GM19025 (cell line): Measurements from ENCODE around the gene ZBTB46.

ENCODE experiments used
- ATAC-seq: cut with Tn5 transposase; IDR thresholded peaks from one replicate; pipeline ENCODE4 v1.9.1; 2021; ENCODE audit warnings: mild to moderate bottlenecking, low read depth, moderate library complexity; ENCODE audit not compliant: unreplicated experiment

Gene ZBTB46

GRCh38 chr20:63771046-63771707, 59.9 kb downstream of the ZBTB46 start:
- ATAC-seq = no peak

- no peak for ATAC-seq
Measured at GRCh38 chr20:63769891-63770474, 61.1 kb downstream of the ZBTB46 start.

- ATAC-seq = no peak
Measured at GRCh38 chr20:63768591-63769515, 62.2 kb downstream of the ZBTB46 start.

GRCh38 chr20:63767886-63768285, 63.2 kb downstream of the ZBTB46 start:
- ATAC-seq = no peak

- ATAC-seq = no peak
Measured at GRCh38 chr20:63767456-63767855, 63.6 kb downstream of the ZBTB46 start.

GRCh38 chr20:63766695-63767426, 64.2 kb downstream of the ZBTB46 start:
- no peak for ATAC-seq

GRCh38 chr20:63765902-63766301, 65.2 kb downstream of the ZBTB46 start:
- no peak for ATAC-seq

- ATAC-seq = no peak
Measured at GRCh38 chr20:63765082-63765873, 65.8 kb downstream of the ZBTB46 start.

- ATAC-seq = no peak
Measured at GRCh38 chr20:63759377-63759901, 71.6 kb downstream of the ZBTB46 start.

GRCh38 chr20:63758152-63758551, 72.9 kb downstream of the ZBTB46 start:
- no peak for ATAC-seq

GRCh38 chr20:63756648-63756991, 74.4 kb downstream of the ZBTB46 start:
- no peak for ATAC-seq

GRCh38 chr20:63755933-63756647, 75.0 kb downstream of the ZBTB46 start:
- no peak for ATAC-seq

GRCh38 chr20:63754008-63754407, 77.1 kb downstream of the ZBTB46 start:
- no peak for ATAC-seq

GRCh38 chr20:63753381-63753780, 77.7 kb downstream of the ZBTB46 start:
- ATAC-seq = no peak

GRCh38 chr20:63752411-63753101, 78.5 kb downstream of the ZBTB46 start:
- no peak for ATAC-seq

GRCh38 chr20:63751471-63752271, 79.4 kb downstream of the ZBTB46 start:
- ATAC-seq = no peak

- ATAC-seq = no peak
Measured at GRCh38 chr20:63750807-63751470, 80.1 kb downstream of the ZBTB46 start.
